Measurements from ENCODE around the gene MS4A5.

The MS4A5 gene

GRCh38 chr11:60454212-60454611 is 24.8 kb downstream of the MS4A5 start:
- Histone ChIP-seq H3K4me1 (ENCODE audit: insufficient read depth, poor library complexity, severe bottlenecking) (no peaks in the 10 kb centered on the region), H3K27me3 (ENCODE audit: insufficient read depth, poor library complexity, severe bottlenecking) (no peaks in the 10 kb centered on the region), H3K4me3 (ENCODE audit: severe bottlenecking) (no peak overlapping the region), H3K9me3 (ENCODE audit: severe bottlenecking) (no peaks in the 10 kb centered on the region), H3K27ac (ENCODE audit: poor library complexity, severe bottlenecking) (no peak overlapping the region), H3K36me3 (ENCODE audit: low read depth) (no peaks in the 10 kb centered on the region)
- DNase-seq (ENCODE audit: low spot score), result no peak
- ATAC-seq (ENCODE audit: low read depth), result no peak
- TF ChIP-seq CTCF (IDR thresholded peaks at IDR 0.05; ENCODE audit: poor library complexity, severe bottlenecking), result no peak

DNA sequence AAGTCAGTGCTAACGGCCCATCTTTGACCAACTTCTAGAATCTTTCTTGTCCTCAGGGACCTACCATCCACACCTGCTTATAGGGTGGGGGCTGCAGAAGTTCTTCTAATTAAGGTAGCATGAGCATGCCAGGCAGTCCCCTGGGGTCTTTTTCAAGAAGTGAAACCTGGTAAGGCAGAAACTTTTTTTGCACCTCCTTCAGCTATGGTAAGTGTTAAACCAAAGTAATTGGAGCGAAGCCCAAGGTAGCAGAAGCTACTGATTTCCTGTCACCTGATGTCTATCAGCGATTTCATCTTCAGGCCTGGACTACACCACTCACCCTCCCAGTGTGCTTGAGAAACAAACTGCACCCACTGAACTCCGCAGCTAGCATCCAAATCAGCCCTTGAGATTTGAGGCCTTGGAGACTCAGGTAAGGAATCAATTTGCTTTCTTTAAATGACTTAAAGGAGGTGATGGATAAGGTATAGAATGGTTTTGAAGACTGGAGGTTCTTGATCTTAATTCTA is 26.2 kb downstream of the MS4A5 start, which contains the start of gene MS4A1:
MS4A1 (plus strand) TSS at position 317 of the 512 bp plus-strand sequence. CDS start 6,528 bp downstream, outside the sequence.
- H3K27ac ChIP-seq (ENCODE audit: poor library complexity, severe bottlenecking), result no peak within 1 kb of the TSS
- ATAC-seq (ENCODE audit: low read depth) (no peak), DNase-seq (ENCODE audit: low spot score) (no peak)
- H3K9me3 ChIP-seq (ENCODE audit: severe bottlenecking), result no peaks in the 10 kb centered on the region
- H3K4me3 ChIP-seq (ENCODE audit: severe bottlenecking), result no peak within 1 kb of the TSS
- H3K27me3 ChIP-seq (ENCODE audit: insufficient read depth, poor library complexity, severe bottlenecking), result no peaks in the 10 kb centered on the region
- TF ChIP-seq CTCF (IDR thresholded peaks at IDR 0.05; ENCODE audit: poor library complexity, severe bottlenecking), result no peak
- H3K4me1 ChIP-seq (ENCODE audit: insufficient read depth, poor library complexity, severe bottlenecking), result no peaks in the 10 kb centered on the region
- no peaks in the 10 kb centered on the region for H3K36me3 ChIP-seq (ENCODE audit: low read depth)

DNA sequence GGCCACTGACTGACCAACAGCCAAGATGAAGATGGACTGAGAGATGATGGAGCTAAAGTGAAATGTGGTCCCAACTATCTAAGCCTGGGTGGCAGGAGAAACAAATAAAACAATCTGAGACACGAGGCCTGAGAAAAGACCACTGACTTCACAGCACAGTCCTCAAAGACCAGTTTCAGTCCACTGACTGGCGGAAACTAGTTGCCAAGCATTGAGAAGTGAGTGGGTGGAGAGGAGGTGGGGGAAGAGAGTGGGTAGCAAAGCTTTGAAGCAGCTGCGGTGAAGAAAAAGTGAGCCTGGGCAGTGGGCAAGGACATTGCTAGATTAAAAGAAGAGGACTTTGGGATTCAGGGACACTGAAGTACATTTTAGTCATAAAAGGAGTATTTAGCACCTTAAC is 28.2 kb downstream of the MS4A5 start:
- DNase-seq (ENCODE audit: low spot score) (no peak), ATAC-seq (ENCODE audit: low read depth) (no peak)
- H3K27me3 ChIP-seq (ENCODE audit: insufficient read depth, poor library complexity, severe bottlenecking), result no peaks in the 10 kb centered on the region
- no peaks in the 10 kb centered on the region for H3K36me3 ChIP-seq (ENCODE audit: low read depth)
- H3K4me3 ChIP-seq (ENCODE audit: severe bottlenecking), result no peak overlapping the region
- H3K27ac ChIP-seq (ENCODE audit: poor library complexity, severe bottlenecking), result no peak overlapping the region
- H3K4me1 ChIP-seq (ENCODE audit: insufficient read depth, poor library complexity, severe bottlenecking), result no peaks in the 10 kb centered on the region
- H3K9me3 ChIP-seq (ENCODE audit: severe bottlenecking), result no peaks in the 10 kb centered on the region
- TF ChIP-seq CTCF (IDR thresholded peaks at IDR 0.05; ENCODE audit: poor library complexity, severe bottlenecking), result no peak

- Histone ChIP-seq H3K9me3 (ENCODE audit: severe bottlenecking) (no peaks in the 10 kb centered on the region), H3K27ac (ENCODE audit: poor library complexity, severe bottlenecking) (no peak overlapping the region), H3K4me1 (ENCODE audit: insufficient read depth, poor library complexity, severe bottlenecking) (no peaks in the 10 kb centered on the region), H3K36me3 (ENCODE audit: low read depth) (no peaks in the 10 kb centered on the region), H3K27me3 (ENCODE audit: insufficient read depth, poor library complexity, severe bottlenecking) (no peaks in the 10 kb centered on the region), H3K4me3 (ENCODE audit: severe bottlenecking) (no peak overlapping the region)
- no peak for TF ChIP-seq CTCF (IDR thresholded peaks at IDR 0.05; ENCODE audit: poor library complexity, severe bottlenecking)
- DNase-seq (ENCODE audit: low spot score) (no peak), ATAC-seq (ENCODE audit: low read depth) (no peak)
Observed at GRCh38 chr11:60459345-60459744, 30.0 kb downstream of the MS4A5 start.

GRCh38 chr11:60468829-60469228 is 39.5 kb downstream of the MS4A5 start:
- Histone ChIP-seq H3K36me3 (ENCODE audit: low read depth) (no peaks in the 10 kb centered on the region), H3K4me1 (ENCODE audit: insufficient read depth, poor library complexity, severe bottlenecking) (no peaks in the 10 kb centered on the region), H3K9me3 (ENCODE audit: severe bottlenecking) (no peaks in the 10 kb centered on the region), H3K4me3 (ENCODE audit: severe bottlenecking) (no peak overlapping the region), H3K27ac (ENCODE audit: poor library complexity, severe bottlenecking) (no peak overlapping the region), H3K27me3 (ENCODE audit: insufficient read depth, poor library complexity, severe bottlenecking) (no peaks in the 10 kb centered on the region)
- no peak for TF ChIP-seq CTCF (IDR thresholded peaks at IDR 0.05; ENCODE audit: poor library complexity, severe bottlenecking)
- DNase-seq (ENCODE audit: low spot score), result no peak
- no peak for ATAC-seq (ENCODE audit: low read depth)
